GM23338 (cell line): Measurements from ENCODE around the gene NCOA7. TPM values are rescaled to one million over a fixed set of nuclear protein-coding genes. Genes with fewer than 3 reads are reported as not detected.
A peak's percentile ranks its signal among the peaks of the same experiment; 100 is the strongest.

Experiments
- ATAC-seq: fragments of 200-7000 bp; cut with Tn5 transposase; 3 replicates; pipeline ENCODE4 v1.9.1; 2020
- DNase-seq: peaks from one replicate; pipeline ENCODE4 v3.0.0-alpha.2; 2015; ENCODE audit warnings: low spot score
- H2AFZ ChIP-seq: fragments of 200-600 bp; sonication (generic); 2 replicates; pipeline ENCODE4 v1.8.0; 2016; ENCODE audit warnings: antibody characterized with exemption, mild to moderate bottlenecking, moderate library complexity
- H3F3A ChIP-seq: fragments of 200-600 bp; sonication (generic); replicated peaks from 2 replicates; pipeline ENCODE4 v1.8.0; 2017; ENCODE audit warnings: antibody characterized with exemption, mixed run types, low read depth
- H3K27ac ChIP-seq: fragments of 200-600 bp; sonication (generic); 2 replicates; pipeline ENCODE4 v1.6.1; 2016; ENCODE audit warnings: low read depth
- H3K27me3 ChIP-seq: fragments of 200-600 bp; sonication (generic); 2 replicates; pipeline ENCODE4 v1.8.0; 2016; ENCODE audit warnings: mild to moderate bottlenecking, mixed run types, moderate library complexity; ENCODE audit not compliant: insufficient read depth
- H3K36me3 ChIP-seq: fragments of 200-600 bp; sonication (generic); 2 replicates; pipeline ENCODE4 v1.8.0; 2016; ENCODE audit warnings: mild to moderate bottlenecking; ENCODE audit not compliant: insufficient read depth
- H3K4me1 ChIP-seq: fragments of 200-600 bp; sonication (generic); 2 replicates; pipeline ENCODE4 v1.8.0; 2016; ENCODE audit warnings: mild to moderate bottlenecking, moderate library complexity; ENCODE audit not compliant: insufficient read depth
- H3K4me2 ChIP-seq: fragments of 200-600 bp; sonication (generic); 2 replicates; pipeline ENCODE4 v1.7.1; 2017; ENCODE audit warnings: mixed run types
- H3K4me3 ChIP-seq: fragments of 200-600 bp; sonication (generic); 2 replicates; pipeline ENCODE4 v1.6.1; 2016; ENCODE audit warnings: mixed run types
- H3K79me2 ChIP-seq: fragments of 200-600 bp; sonication (generic); replicated peaks from 2 replicates; pipeline ENCODE4 v1.8.0; 2017; ENCODE audit warnings: mild to moderate bottlenecking; ENCODE audit not compliant: insufficient read depth
- H3K9me2 ChIP-seq: fragments of 200-600 bp; sonication (generic); 2 replicates; pipeline ENCODE4 v1.8.0; 2017; ENCODE audit not compliant: insufficient read depth
- H4K20me1 ChIP-seq: fragments of 200-600 bp; sonication (generic); replicated peaks from 2 replicates; pipeline ENCODE4 v1.8.0; 2017; ENCODE audit warnings: mild to moderate bottlenecking; ENCODE audit not compliant: insufficient read depth
- H3K27ac Mint-ChIP-seq: 2 replicates; pipeline ENCODE4 v1.8.0; 2020; ENCODE audit warnings: inconsistent platforms, mild to moderate bottlenecking, moderate library complexity, mixed read lengths
- H3K27me3 Mint-ChIP-seq: 3 replicates; pipeline ENCODE4 v1.8.0; 2022; ENCODE audit warnings: low read depth, mild to moderate bottlenecking, moderate library complexity, mixed read lengths, inconsistent platforms; ENCODE audit not compliant: insufficient read depth, poor library complexity
- H3K36me3 Mint-ChIP-seq: 3 replicates; pipeline ENCODE4 v1.8.0; 2021; ENCODE audit warnings: low read depth, mild to moderate bottlenecking, inconsistent platforms, moderate library complexity, mixed read lengths
- H3K4me1 Mint-ChIP-seq: 3 replicates; pipeline ENCODE4 v1.8.0; 2020; ENCODE audit warnings: mild to moderate bottlenecking, inconsistent platforms, mixed read lengths
- H3K4me3 Mint-ChIP-seq: 3 replicates; pipeline ENCODE4 v1.8.0; 2021; ENCODE audit warnings: moderate library complexity, mild to moderate bottlenecking, inconsistent platforms, mixed read lengths
- H3K9me3 Mint-ChIP-seq: 3 replicates; pipeline ENCODE4 v1.8.0; 2020; ENCODE audit warnings: moderate library complexity, mild to moderate bottlenecking, inconsistent platforms, mixed read lengths
- EZH2phosphoT487 ChIP-seq: fragments of 200-600 bp; sonication (generic); IDR thresholded peaks from one replicate; pipeline ENCODE4 v1.8.1; 2018; ENCODE audit warnings: antibody characterized with exemption; ENCODE audit not compliant: unreplicated experiment
- NANOG ChIP-seq: IDR thresholded peaks from 2 replicates; pipeline ENCODE4 v1.6.1; 2016; ENCODE audit warnings: antibody characterized with exemption, borderline replicate concordance
- POLR2AphosphoS5 ChIP-seq: IDR thresholded peaks from 2 replicates; pipeline ENCODE4 v1.6.1; 2016; ENCODE audit warnings: antibody characterized with exemption, low read depth
- ZNF114 ChIP-seq: fragments of 250-450 bp; sonication (Bioruptor Pico); IDR thresholded peaks from 2 replicates; pipeline ENCODE4 v1.5.0; 2020; ENCODE audit warnings: mild to moderate bottlenecking, moderate library complexity
- polyA plus RNA-seq: library from polyadenylated mRNA; unstranded; fragments of >200 nt; fragmentation: Nextera tagmentation; extraction: Ambion mirVana; gene quantifications from 2 replicates; pipeline ENCODE4 v1.2.1, GENCODE V29; 2016
- total RNA-seq: library from RNA; depleted of rRNA; stranded (reverse); fragments of >200 nt; shearing (Covaris generic); gene quantifications from 2 replicates; pipeline ENCODE4 v1.2.3, GENCODE V29; 2014
- TF ChIP-seq, protein P1 (sequence below): IDR thresholded peaks from 2 replicates; pipeline ENCODE4 v1.6.1; 2016; ENCODE audit warnings: antibody characterized with exemption
- TF ChIP-seq, protein P2 (sequence below), 2 experiments: fragments of 200-600 bp in 1 of 2; sonication (generic) in 1 of 2; conservative IDR thresholded peaks; 2 replicates each; pipeline versions ENCODE4 v1.5.1 to v1.6.1; 2016 to 2017; ENCODE audit warnings: antibody characterized with exemption in 2 of 2, low read depth in 2 of 2, mild to moderate bottlenecking in 2 of 2, moderate library complexity in 1 of 2
- TF ChIP-seq, protein P3 (sequence below): IDR thresholded peaks from one replicate; pipeline ENCODE4 v1.6.1; 2018; ENCODE audit warnings: antibody characterized with exemption; ENCODE audit not compliant: unreplicated experiment

Gene NCOA7
- total and polyA plus RNA-seq, 2 experiments from 2014 or later = 9.3 to 15.7 TPM

DNA sequence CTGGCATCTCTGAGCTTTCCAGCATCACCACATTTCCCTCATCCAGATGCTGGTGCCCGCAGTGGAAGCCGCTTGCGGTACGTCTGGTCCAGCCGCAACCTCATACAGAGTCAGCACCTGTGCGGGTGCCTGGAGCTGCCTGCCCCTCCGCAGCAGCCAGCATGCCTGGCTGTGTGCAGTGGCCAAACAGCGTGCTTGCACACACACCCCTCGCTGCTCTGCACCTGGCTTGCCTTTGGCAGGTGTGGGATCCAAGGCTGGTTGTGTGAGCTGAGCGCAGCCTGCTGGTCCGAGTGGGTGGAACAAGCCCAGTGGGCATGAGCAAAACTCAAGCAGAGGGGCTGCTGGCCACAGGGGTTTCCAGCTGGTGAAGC lies 162.7 kb downstream of the NCOA7 start:
- Mint-ChIP-seq H3K36me3 (peaks cover 5% of the 10 kb centered on the region; the same call in 2 of the 3 replicates), H3K4me1 (peaks cover 9% of the 10 kb centered on the region), H3K27ac (no peak overlapping the region), H3K4me3 (no peak overlapping the region), H3K9me3 (peaks cover 16% of the 10 kb centered on the region), H3K27me3 (peaks cover 3% of the 10 kb centered on the region)
- DNase-seq (peak; percentile 76), ATAC-seq (peak; percentile 49)
- Histone ChIP-seq H3K27ac (no peak overlapping the region), H3K4me3 (no peak overlapping the region), H2AFZ (peak overlapping the region; percentile 28; the same call in 1 of the 2 replicates), H3K9me2 (no peaks in the 10 kb centered on the region), H4K20me1 (no peaks in the 10 kb centered on the region), H3K79me2 (no peaks in the 10 kb centered on the region), H3K36me3 (no peaks in the 10 kb centered on the region), H3K4me1 (peaks cover 13% of the 10 kb centered on the region), H3K4me2 (no peak overlapping the region), H3F3A (no peaks in the 10 kb centered on the region), H3K27me3 (no peaks in the 10 kb centered on the region)
- TF ChIP-seq, protein P1, sequence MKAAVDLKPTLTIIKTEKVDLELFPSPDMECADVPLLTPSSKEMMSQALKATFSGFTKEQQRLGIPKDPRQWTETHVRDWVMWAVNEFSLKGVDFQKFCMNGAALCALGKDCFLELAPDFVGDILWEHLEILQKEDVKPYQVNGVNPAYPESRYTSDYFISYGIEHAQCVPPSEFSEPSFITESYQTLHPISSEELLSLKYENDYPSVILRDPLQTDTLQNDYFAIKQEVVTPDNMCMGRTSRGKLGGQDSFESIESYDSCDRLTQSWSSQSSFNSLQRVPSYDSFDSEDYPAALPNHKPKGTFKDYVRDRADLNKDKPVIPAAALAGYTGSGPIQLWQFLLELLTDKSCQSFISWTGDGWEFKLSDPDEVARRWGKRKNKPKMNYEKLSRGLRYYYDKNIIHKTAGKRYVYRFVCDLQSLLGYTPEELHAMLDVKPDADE = no peak
- TF ChIP-seq, protein P2, sequence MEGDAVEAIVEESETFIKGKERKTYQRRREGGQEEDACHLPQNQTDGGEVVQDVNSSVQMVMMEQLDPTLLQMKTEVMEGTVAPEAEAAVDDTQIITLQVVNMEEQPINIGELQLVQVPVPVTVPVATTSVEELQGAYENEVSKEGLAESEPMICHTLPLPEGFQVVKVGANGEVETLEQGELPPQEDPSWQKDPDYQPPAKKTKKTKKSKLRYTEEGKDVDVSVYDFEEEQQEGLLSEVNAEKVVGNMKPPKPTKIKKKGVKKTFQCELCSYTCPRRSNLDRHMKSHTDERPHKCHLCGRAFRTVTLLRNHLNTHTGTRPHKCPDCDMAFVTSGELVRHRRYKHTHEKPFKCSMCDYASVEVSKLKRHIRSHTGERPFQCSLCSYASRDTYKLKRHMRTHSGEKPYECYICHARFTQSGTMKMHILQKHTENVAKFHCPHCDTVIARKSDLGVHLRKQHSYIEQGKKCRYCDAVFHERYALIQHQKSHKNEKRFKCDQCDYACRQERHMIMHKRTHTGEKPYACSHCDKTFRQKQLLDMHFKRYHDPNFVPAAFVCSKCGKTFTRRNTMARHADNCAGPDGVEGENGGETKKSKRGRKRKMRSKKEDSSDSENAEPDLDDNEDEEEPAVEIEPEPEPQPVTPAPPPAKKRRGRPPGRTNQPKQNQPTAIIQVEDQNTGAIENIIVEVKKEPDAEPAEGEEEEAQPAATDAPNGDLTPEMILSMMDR (conservative IDR thresholded peaks at IDR 0.05; ENCODE audit: low read depth in 2 of 2) = peak; percentile 46 to 86
- TF ChIP-seq, protein P3, sequence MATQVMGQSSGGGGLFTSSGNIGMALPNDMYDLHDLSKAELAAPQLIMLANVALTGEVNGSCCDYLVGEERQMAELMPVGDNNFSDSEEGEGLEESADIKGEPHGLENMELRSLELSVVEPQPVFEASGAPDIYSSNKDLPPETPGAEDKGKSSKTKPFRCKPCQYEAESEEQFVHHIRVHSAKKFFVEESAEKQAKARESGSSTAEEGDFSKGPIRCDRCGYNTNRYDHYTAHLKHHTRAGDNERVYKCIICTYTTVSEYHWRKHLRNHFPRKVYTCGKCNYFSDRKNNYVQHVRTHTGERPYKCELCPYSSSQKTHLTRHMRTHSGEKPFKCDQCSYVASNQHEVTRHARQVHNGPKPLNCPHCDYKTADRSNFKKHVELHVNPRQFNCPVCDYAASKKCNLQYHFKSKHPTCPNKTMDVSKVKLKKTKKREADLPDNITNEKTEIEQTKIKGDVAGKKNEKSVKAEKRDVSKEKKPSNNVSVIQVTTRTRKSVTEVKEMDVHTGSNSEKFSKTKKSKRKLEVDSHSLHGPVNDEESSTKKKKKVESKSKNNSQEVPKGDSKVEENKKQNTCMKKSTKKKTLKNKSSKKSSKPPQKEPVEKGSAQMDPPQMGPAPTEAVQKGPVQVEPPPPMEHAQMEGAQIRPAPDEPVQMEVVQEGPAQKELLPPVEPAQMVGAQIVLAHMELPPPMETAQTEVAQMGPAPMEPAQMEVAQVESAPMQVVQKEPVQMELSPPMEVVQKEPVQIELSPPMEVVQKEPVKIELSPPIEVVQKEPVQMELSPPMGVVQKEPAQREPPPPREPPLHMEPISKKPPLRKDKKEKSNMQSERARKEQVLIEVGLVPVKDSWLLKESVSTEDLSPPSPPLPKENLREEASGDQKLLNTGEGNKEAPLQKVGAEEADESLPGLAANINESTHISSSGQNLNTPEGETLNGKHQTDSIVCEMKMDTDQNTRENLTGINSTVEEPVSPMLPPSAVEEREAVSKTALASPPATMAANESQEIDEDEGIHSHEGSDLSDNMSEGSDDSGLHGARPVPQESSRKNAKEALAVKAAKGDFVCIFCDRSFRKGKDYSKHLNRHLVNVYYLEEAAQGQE = no peak

DNA sequence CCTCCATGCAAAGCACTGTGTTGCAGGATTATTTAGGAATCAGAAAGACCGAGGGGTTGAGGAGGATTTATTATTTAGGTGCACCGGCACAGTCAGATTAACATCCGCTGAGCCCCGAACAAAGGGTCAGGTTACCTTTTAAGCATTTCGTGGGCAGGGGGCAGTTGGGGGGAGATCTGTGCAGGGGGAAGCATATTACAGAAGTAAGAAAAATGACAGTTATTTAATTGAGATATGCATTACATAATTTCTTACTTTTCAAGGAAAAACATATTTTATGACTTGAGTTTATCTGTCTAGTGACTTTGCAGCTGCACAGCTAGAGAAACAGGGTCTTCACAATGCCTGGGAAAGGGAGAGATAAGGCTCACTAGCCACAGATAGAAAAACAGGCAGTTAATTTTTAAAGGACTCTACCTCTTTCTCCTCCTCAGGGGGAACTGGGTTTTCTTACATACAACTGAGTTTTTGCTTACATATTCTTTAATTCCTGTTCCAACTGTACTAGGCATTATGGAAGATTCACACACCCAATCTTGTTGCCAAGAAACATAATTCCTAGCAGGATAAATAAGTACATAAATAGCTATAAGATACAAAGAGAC lies 164.1 kb downstream of the NCOA7 start:
- Histone ChIP-seq H3K4me1 (peaks cover 13% of the 10 kb centered on the region), H3K4me2 (no peak overlapping the region), H4K20me1 (no peaks in the 10 kb centered on the region), H3K4me3 (no peak overlapping the region), H3K27ac (no peak overlapping the region), H3F3A (no peaks in the 10 kb centered on the region), H3K79me2 (no peaks in the 10 kb centered on the region), H3K27me3 (no peaks in the 10 kb centered on the region), H2AFZ (peak overlapping the region; percentile 32), H3K36me3 (no peaks in the 10 kb centered on the region), H3K9me2 (no peaks in the 10 kb centered on the region)
- Mint-ChIP-seq H3K4me3 (no peak overlapping the region), H3K9me3 (peaks cover 16% of the 10 kb centered on the region), H3K27me3 (peaks cover 3% of the 10 kb centered on the region), H3K36me3 (peaks cover 5% of the 10 kb centered on the region; the same call in 2 of the 3 replicates), H3K27ac (no peak overlapping the region), H3K4me1 (peaks cover 9% of the 10 kb centered on the region)
- ATAC-seq (no peak), DNase-seq (no peak)
- TF ChIP-seq EZH2phosphoT487 (no peak), POLR2AphosphoS5 (no peak), NANOG (no peak), ZNF114 (no peak)
- TF ChIP-seq, protein P2 (conservative IDR thresholded peaks at IDR 0.05; ENCODE audit: low read depth in 2 of 2) = no peak
